ENCODE results near the gene SLC44A1. TPM values are rescaled to one million over a fixed set of nuclear protein-coding genes. Genes with fewer than 3 reads are reported as not detected.

Gene SLC44A1
- total and polyA plus RNA-seq, 10 of the 15 experiments (the other 5 are each of a cell fraction or from before 2014, with no cell fraction given): 2.4 to 21.2 (median 12.4) TPM

DNA sequence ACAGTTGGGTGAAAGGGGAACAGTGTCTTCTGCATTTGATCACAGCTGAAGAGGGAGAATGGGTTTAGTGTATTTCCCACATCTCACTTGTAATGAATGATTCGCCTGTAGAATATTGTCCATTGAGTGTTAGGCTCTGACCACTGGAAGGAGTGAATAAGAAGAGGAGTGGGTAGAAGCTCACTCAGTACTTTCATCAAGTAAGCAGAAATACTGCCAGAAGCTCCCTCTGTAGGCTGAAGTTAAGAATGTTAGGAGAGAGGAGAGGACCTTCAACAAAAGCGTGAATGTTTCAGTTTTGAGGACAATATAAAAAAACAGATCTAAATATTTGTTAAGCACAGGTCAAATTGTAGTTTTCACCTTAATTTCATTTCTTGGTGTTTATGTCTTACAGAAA lies 230.9 kb downstream of the SLC44A1 start:
- BruUV-seq (replicated peaks): no TSS peak
- Histone ChIP-seq H3K4me1 (ENCODE audit: control insufficient read depth, insufficient read depth, low read length) (peaks cover 8% of the 10 kb centered on the region; the same call in 1 of the 2 replicates), H3K79me2 (ENCODE audit: control insufficient read depth, insufficient read depth, low read length) (no peaks in the 10 kb centered on the region), H3K27ac (ENCODE audit: control insufficient read depth, insufficient read depth) (no peak overlapping the region), H4K20me1 (ENCODE audit: control insufficient read depth, insufficient read depth) (no peaks in the 10 kb centered on the region), H3K9ac (ENCODE audit: control insufficient read depth, insufficient read depth, low read length) (no peak overlapping the region), H3K4me2 (ENCODE audit: control insufficient read depth, insufficient read depth) (no peak overlapping the region), H3K36me3 (ENCODE audit: control insufficient read depth in 2 of 2, insufficient read depth in 2 of 2, low read length in 1 of 2) (peaks cover 0 to 4% of the 10 kb centered on the region in 2 experiments), H3K27me3 (replicated peaks in 1 of 2; ENCODE audit: control insufficient read depth in 2 of 2, insufficient read depth in 2 of 2, low read length in 1 of 2) (no peaks in the 10 kb centered on the region), H3K9me3 (replicated peaks; ENCODE audit: control insufficient read depth, insufficient read depth, low read length) (no peaks in the 10 kb centered on the region), H2AFZ (ENCODE audit: control insufficient read depth, low read depth, low read length) (no peak overlapping the region), H3K4me3 (no peak overlapping the region)
- RAD21 ChIA-PET (ENCODE audit: unreplicated experiment): interaction anchor here (1.9 kb wide), 1 partner anchor 28 kb away, joined by 3 read pairs; no protein-coding TSS in a partner anchor
- ATAC-seq (peak; percentile 64), FAIRE-seq (no peak), DNase-seq (ENCODE audit: low read depth, low spot score) (no peak)
- 95% methylated on average over 2 of the region's 2 CpGs for WGBS (ENCODE audit: insufficient coverage, insufficient replicate concordance, low lambda C conversion rate, missing lambda C conversion rate)
- intact Hi-C loops (cut with micrococcal nuclease; ENCODE audit: unreplicated experiment): no loop called here
- SMC1A ChIA-PET (ENCODE audit: uncharacterized antibody, unreplicated experiment): interaction anchor here (0.6 to 2.1 kb wide), 4 partner anchors 24 to 76 kb away, joined by 3 to 11 read pairs (median 4); no protein-coding TSS in a partner anchor
- in situ Hi-C loops (cut with MboI): no loop called here
- POLR2A ChIA-PET: no interaction called here
- CTCF ChIA-PET: interaction anchor here (0.7 to 3.5 kb wide), 11 partner anchors 7 to 638 kb away, joined by 3 to 17 read pairs (median 3); no protein-coding TSS in a partner anchor
- no peak for TF ChIP-seq MEF2A (IDR thresholded peaks at IDR 0.05; ENCODE audit: insufficient read depth, low read depth, low read length)
- 0 out of 2 replicates have a peak, but pooled peaks have one; percentile 4 for TF ChIP-seq RAD21 (IDR thresholded peaks at IDR 0.05; ENCODE audit: insufficient read depth, low read depth, low read length)

DNA sequence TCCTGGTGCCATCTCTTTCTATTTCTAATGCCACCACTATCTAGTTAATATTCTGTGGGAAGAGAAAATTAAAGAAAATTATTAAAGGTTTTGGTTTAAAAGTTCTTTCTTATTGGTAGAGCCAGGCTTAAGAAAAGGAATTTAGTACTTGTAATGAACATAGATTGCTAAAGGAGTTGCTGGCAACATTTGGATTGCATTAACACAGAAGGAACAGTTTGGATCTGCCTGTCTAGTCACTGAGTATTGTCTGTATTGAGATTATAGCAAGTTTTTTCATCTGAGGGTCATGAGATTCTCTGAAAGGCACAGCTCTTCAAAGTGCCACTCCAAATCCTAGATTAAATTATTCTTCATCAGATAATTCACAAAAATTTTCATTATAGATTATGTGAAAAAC lies 235.4 kb downstream of the SLC44A1 start:
- no peak overlapping the region for H3K27ac ChIP-seq (ENCODE audit: control insufficient read depth, insufficient read depth)
- RAD21 ChIA-PET (ENCODE audit: unreplicated experiment): interaction anchor here (1.1 kb wide), 1 partner anchor 241 kb away, joined by 3 read pairs; no protein-coding TSS in a partner anchor
- no peak for TF ChIP-seq SP1 (IDR thresholded peaks at IDR 0.05; ENCODE audit: low read depth, low read length)
- no TSS peak for BruUV-seq (replicated peaks)
- in situ Hi-C loops (cut with MboI) (no loop called here), intact Hi-C loops (cut with micrococcal nuclease; ENCODE audit: unreplicated experiment) (no loop called here)
- SMC1A ChIA-PET (ENCODE audit: uncharacterized antibody, unreplicated experiment): interaction anchor here (0.7 to 4.9 kb wide), 3 partner anchors 9 to 21 kb away, joined by 3 to 25 read pairs (median 3); no protein-coding TSS in a partner anchor
- H3K4me2 ChIP-seq (ENCODE audit: control insufficient read depth, insufficient read depth): no peak overlapping the region
- H3K9me3 ChIP-seq (replicated peaks; ENCODE audit: control insufficient read depth, insufficient read depth, low read length): no peaks in the 10 kb centered on the region
- H3K9ac ChIP-seq (ENCODE audit: control insufficient read depth, insufficient read depth, low read length): no peak overlapping the region
- H2AFZ ChIP-seq (ENCODE audit: control insufficient read depth, low read depth, low read length): no peak overlapping the region
- DNase-seq (ENCODE audit: low read depth, low spot score) (no peak), ATAC-seq (no peak), FAIRE-seq (no peak)
- H3K79me2 ChIP-seq (ENCODE audit: control insufficient read depth, insufficient read depth, low read length): no peaks in the 10 kb centered on the region
- peaks cover 16% of the 10 kb centered on the region for H3K4me1 ChIP-seq (ENCODE audit: control insufficient read depth, insufficient read depth, low read length)
- H4K20me1 ChIP-seq (ENCODE audit: control insufficient read depth, insufficient read depth): no peaks in the 10 kb centered on the region
- no peaks in the 10 kb centered on the region for H3K27me3 ChIP-seq (replicated peaks in 1 of 2; ENCODE audit: control insufficient read depth in 2 of 2, insufficient read depth in 2 of 2, low read length in 1 of 2)
- POLR2A ChIA-PET: interaction anchor here (0.7 kb wide), 2 partner anchors 34 to 77 kb away, joined by 3 to 5 read pairs; no protein-coding TSS in a partner anchor
- H3K4me3 ChIP-seq: no peak overlapping the region
- CTCF ChIA-PET: interaction anchor here (0.7 to 1.7 kb wide), 4 partner anchors 27 to 50 kb away, joined by 3 to 4 read pairs (median 4); no protein-coding TSS in a partner anchor
- no peaks in the 10 kb centered on the region; a peak in 1 of 4 replicates for H3K36me3 ChIP-seq (ENCODE audit: control insufficient read depth in 2 of 2, insufficient read depth in 2 of 2, low read length in 1 of 2)

Data from GM12878 (cell line).